C4-2B (cell line): ENCODE data around the gene TACR1.

Source experiments
- CTCF ChIP-seq: fragments of 450-650 bp; conservative IDR thresholded peaks from 2 replicates; pipeline ENCODE4 v1.5.1; 2017; ENCODE audit warnings: mild to moderate bottlenecking
- ZFX ChIP-seq: fragments of 450-650 bp; IDR thresholded peaks from 2 replicates; pipeline ENCODE4 v1.6.1; 2017

DNA sequence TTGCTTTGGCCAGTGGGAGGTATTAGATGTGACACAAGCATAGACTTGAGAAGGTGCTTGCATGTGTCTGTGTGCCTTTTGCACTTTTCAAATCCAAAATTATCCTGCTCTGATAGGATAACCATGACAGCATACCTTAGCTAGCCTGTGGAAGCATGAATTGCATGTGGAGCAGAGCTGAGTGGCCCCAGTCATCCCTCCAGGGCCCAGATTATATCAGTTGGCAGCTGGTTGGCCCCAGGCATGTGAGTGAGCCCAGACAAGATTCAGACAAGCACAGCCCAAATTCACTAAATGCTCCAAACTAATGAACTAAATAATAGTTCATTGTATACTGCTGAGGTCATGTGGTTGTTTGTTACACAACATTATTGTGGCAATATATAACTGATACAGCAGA, 18.8 kb downstream of the TACR1 start:
- no peak for TF ChIP-seq CTCF
- no peak for TF ChIP-seq ZFX
